GM18907 (cell line): ENCODE measurements around the gene ATP6V1F.

Source experiments
- ATAC-seq: cut with Tn5 transposase; IDR thresholded peaks from one replicate; pipeline ENCODE4 v1.9.1; 2021; ENCODE audit warnings: mild to moderate bottlenecking, moderate library complexity; ENCODE audit not compliant: unreplicated experiment

Gene ATP6V1F

DNA sequence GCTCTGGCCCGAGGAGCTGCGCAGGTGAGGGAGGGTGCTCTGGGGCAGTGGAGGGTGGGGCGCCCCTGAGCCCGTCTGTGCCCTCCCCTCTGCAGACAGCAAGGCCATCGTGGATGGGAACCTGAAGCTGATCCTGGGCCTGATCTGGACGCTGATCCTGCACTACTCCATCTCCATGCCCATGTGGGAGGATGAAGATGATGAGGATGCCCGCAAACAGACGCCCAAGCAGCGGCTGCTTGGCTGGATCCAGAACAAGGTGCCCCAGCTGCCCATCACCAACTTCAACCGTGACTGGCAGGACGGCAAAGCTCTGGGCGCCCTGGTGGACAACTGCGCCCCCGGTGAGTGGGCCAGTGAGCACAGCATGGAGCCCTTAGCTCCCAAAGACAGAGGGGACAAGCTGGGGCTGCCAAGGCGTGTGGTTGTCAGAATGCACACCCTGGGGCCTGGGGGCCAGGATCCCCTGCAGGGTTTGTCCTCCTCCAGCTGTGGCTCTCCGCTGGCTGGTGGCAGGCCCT lies 27.4 kb upstream of the ATP6V1F start:
- ATAC-seq = no peak

DNA sequence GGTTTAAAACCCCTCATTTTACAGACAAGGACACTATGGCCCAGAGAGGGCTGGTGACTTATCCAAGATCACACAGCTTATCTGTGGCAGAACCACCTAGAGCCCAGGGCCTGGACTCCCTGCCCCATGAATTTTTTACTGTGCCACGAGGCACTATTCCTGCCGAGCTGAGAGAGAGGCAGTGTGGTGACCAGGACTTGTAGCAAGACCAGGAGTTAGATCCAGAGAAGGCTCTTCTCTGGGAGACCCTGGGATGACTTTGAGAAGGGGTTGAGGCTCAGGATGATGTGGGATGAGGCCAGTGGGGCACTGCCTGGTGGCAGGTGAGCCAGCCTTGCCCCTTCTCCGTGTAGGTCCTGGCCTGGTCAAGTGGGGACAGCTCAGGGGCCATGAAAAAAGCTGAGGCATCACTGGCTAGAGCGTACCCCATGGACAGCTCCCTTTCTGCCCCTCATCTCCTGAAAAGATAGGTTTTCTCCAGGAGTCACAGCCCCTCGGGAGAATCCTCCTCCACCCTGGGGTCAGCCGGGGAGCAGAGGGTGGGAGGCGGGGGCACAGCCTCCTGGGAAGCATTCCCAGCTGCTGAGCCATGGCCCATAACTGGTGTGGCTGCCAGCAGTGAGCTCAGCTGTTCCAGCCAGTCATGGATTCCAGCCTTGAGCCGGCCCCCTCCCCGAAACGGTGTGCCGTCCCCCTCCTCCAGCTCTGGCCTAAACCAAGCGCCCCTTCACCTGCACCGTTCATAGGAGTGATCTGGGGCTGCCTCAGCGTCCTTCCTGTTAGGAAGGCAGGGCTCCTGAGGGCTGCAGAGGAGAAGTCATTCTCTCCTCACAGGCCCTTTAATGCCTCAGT lies 26.6 kb upstream of the ATP6V1F start:
- ATAC-seq = no peak

DNA sequence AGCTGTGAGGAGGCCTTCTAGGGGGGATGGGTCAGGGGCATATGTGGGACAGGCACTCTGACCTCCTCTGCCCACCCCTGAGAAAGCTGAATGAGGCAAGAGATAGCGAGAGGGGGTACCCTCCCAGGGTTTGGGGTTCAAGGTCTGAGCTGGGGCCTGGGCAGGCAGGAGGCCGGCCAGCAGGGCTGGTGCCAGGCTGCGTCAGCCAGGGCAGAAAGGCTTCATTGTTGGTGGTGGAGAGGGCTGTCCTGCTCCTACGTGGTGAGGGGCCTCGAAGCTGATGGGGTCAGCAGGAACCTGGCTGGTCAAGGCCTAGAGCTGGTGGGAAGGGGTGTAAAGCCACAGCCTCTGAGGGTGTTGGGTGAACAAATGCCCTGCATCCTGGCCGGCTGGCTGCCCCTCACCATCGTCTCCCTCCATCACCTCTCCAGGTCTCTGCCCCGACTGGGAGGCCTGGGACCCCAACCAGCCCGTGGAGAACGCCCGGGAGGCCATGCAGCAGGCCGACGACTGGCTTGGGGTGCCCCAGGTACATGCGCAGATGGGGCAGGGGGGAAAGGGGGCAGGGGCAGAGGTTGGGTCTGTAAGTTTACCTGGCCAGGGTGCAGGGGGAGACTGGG lies 25.8 kb upstream of the ATP6V1F start:
- no peak for ATAC-seq

DNA sequence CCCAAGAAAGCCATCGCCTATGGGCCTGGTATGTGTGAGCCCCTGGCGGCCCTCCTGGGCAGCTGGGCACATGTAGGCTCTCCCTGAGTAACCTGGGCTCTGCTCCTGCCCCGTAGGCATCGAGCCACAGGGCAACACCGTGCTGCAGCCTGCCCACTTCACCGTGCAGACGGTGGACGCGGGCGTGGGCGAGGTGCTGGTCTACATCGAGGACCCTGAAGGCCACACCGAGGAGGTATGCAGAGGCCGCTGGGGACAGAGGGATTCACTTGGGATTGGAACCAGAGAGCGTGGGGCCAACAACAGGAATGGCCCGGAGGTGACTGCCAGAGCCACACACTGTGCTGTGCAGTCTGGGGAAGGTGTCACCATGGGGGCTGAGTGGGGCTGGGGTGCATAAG lies 25.1 kb upstream of the ATP6V1F start:
- no peak for ATAC-seq

DNA sequence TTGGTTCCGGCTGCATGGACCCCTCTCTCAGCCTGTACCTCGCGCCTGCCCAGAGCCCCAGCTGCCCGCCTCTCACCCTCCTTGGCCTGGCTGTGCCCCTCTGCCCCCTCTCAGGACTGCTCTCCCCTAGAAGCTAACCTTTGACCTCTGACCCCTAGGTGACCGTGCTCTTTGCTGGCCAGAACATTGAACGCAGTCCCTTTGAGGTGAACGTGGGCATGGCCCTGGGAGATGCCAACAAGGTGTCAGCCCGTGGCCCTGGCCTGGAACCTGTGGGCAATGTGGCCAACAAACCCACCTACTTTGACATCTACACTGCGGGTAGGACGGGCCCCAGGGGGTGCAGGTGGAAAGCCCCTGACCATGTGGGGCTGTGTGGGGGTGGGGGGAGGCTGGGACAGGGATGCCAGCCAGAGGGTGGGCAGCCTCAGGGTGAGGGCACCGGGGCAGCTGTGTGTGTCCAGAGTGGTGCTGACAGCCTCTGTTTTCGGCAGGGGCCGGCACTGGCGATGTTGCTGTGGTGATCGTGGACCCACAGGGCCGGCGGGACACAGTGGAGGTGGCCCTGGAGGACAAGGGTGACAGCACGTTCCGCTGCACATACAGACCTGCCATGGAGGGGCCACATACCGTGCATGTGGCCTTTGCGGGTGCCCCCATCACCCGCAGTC lies 24.4 kb upstream of the ATP6V1F start:
- no peak for ATAC-seq

DNA sequence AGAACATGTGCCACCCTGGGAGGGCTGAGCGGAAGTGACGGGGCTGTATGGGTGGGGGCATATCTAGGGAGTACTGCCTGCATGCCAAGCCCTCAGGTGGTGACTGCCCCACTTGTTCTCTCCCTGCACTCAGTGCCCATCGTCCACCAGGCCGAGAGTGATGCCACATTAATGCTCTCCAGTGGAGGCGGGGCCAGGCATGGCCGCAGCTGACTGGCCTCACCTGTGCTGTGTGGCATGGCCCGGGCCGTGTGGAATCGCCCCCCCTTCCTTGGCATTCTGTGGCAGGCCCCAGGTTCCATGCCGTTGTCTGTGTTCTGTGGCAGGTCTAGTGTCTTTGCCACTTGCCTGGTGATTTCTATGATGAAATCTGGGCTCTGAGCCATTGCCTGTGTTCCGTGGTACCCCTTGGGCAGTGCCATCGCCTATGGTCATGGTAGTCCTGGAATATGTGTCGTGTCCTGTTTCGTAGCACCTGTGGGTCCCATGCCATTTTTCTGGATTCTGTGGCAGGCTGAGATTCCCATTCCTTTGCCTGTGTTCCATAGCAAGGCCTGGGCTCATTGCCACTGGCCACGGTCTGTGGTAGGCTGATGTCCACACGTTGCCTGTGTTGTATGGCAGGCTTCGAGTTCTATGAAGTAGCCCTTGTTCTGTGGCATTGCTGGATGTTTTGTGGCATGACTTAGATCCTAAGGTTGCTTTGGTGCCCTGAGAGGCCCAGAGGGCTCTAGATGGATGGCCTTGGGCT lies 23.5 kb upstream of the ATP6V1F start:
- ATAC-seq = no peak

DNA sequence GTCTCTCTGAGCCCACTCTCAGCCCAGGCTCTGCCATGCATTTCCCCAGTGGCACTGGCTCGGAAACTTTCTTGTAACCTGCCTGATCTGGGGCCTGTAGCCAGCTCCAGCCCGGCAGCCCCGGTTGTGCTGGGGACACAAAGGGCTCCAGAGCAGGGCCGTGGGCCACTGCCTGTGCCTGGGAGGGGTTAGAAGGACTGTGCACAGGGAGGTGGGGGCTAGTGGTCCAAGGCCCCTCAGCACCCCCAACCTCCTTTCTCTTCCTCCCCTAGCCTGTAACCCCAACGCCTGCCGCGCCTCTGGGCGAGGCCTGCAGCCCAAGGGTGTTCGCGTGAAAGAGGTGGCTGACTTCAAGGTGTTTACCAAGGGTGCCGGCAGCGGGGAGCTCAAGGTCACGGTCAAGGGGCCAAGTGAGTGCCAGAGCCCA lies 22.9 kb upstream of the ATP6V1F start:
- ATAC-seq = no peak

DNA sequence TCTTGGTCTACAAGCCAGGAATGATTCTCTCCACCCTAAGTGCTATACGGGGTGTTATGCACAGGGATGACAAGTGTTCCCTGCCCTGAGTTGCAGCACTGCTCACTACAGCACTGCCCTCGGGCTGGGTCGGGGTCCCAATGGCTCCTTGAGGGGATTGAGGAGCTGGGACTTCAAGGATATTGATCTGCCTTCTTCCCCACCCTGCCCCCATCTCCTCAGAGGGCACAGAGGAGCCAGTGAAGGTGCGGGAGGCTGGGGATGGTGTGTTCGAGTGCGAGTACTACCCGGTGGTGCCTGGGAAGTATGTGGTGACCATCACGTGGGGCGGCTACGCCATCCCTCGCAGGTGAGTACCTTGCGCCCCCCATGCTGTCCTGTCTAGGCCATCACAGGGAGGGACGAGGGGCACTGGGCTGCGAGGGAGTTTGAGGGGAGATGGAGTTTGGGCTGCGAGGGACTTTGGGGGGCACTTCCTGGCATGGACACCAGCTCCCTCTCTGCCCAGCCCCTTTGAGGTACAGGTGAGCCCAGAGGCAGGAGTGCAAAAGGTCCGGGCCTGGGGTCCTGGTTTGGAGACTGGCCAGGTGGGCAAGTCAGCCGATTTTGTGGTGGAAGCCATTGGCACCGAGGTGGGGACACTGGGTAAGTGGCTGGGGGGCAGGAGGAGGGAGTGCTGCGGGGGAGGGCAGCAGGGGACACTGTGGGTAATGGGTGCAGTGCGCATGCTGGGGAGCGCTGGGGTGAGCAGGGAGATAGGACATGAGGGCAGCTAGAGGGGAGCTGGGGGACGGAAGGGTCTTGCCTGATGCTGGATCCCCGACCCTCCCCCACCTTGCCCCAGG lies 22.1 kb upstream of the ATP6V1F start:
- ATAC-seq = no peak

DNA sequence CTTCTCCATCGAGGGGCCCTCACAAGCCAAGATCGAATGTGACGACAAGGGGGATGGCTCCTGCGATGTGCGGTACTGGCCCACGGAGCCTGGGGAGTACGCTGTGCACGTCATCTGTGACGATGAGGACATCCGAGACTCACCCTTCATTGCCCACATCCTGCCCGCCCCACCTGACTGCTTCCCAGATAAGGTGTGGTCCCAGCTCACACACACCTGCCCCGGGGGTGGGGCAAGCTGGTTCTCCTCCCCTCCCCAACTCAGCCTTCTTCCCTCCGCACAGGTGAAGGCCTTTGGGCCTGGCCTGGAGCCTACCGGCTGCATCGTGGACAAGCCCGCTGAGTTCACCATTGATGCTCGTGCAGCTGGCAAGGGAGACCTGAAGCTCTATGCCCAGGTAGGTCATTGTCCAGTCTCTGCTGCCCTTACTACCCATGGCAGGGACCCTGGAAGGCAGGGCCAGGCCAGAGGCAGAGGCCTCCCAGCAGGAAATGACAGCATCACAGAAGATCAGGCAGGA lies 21.4 kb upstream of the ATP6V1F start:
- ATAC-seq = no peak

DNA sequence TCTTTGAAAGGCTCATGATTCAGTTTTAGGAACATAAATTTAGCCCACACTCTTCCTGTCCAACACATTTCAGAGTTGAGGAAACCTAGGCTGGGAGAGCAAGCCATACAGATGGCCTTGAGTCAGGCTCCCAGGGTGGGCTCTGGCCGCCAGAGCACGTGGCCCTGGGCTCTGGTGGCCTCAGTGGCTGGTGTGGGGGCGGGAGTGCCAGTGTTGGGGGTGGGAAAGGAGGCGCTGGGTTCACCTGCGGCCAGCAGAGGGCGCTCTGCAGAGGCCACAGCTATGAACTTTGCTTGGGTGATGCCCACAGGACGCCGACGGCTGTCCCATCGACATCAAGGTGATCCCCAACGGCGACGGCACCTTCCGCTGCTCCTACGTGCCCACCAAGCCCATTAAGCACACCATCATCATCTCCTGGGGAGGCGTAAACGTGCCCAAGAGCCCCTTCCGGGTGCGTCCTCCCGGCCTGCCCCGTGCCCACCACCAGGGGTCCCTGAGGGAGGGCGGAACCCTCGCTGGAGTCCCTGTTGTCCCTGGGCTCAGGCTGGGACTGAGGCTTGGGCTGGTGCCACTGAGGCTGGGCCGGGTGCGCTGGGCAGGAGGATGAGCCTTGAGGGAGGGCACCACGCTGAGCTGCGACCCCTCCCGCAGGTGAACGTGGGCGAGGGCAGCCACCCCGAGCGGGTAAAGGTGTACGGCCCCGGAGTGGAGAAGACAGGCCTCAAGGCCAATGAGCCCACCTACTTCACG lies 20.6 kb upstream of the ATP6V1F start:
- no peak for ATAC-seq

DNA sequence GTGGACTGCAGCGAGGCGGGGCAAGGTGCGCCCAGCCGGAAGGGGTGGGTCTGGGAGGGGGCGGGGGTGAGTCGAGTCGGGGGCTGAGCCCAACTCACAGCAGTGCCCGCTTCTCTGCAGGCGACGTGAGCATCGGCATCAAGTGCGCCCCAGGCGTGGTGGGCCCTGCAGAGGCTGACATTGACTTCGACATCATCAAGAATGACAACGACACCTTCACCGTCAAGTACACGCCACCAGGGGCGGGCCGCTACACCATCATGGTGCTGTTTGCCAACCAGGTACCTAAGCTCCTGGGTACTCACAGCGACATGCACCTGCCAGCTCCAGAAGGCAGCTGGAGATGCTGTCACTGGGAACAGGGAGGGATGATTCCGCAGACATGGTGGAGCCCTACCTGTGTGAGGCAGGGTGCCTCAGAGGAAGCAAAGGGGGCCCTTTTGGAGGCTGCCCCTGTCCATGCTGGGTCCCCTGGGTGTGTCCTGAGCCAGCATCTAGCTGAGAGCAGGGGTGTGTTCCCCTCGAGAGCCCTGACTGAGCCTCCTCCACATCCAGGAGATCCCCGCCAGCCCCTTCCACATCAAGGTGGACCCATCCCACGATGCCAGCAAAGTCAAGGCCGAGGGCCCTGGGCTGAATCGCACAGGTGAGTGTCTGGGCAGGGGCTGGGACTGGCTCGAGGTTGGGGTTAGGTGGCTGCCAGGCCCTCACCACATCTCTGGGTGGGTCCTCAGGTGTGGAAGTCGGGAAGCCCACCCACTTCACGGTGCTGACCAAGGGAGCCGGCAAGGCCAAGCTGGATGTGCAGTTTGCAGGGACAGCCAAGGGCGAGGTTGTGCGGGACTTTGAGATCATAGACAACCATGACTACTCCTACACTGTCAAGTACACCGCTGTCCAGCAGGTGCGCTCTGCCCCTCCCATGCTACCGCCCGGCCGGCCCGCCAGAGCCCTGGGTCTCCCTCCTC lies 19.7 kb upstream of the ATP6V1F start:
- no peak for ATAC-seq

DNA sequence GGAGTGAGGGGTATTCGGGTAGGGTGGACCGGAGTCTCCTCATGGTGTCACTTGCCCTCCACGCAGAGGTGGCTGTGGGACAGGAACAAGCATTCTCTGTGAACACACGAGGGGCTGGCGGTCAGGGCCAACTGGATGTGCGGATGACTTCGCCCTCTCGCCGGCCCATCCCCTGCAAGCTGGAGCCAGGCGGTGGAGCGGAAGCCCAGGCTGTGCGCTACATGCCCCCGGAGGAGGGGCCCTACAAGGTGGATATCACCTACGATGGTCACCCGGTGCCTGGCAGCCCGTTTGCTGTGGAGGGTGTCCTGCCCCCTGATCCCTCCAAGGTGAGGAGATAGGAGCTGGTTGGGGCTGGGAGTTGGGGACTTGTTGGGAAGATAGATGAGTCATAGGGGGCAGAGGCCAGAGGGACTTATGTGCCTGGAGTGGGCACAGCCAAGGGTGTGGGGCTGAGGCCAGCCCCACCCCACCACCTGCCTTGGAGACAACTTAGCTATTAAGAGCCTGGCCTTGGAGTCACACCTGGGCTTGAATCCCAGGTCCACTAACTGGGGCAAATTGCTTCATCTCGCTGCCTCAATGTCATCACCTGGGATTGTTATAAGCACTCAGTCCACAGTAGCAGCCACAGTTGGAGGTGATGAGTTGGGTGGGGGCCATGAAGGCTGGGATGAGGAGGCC lies 18.6 kb upstream of the ATP6V1F start:
- ATAC-seq = no peak

DNA sequence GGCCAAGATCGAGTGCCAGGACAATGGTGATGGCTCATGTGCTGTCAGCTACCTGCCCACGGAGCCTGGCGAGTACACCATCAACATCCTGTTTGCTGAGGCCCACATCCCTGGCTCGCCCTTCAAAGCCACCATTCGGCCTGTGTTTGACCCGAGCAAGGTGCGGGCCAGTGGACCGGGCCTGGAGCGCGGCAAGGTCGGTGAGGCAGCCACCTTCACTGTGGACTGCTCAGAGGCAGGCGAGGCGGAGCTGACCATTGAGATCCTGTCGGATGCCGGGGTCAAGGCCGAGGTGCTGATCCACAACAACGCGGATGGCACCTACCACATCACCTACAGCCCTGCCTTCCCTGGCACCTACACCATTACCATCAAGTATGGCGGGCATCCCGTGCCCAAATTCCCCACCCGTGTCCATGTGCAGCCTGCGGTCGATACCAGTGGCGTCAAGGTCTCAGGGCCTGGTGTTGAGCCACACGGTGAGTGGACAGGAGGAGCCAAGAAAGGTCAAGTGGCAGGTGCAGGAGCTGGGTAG lies 17.8 kb upstream of the ATP6V1F start:
- ATAC-seq = no peak

DNA sequence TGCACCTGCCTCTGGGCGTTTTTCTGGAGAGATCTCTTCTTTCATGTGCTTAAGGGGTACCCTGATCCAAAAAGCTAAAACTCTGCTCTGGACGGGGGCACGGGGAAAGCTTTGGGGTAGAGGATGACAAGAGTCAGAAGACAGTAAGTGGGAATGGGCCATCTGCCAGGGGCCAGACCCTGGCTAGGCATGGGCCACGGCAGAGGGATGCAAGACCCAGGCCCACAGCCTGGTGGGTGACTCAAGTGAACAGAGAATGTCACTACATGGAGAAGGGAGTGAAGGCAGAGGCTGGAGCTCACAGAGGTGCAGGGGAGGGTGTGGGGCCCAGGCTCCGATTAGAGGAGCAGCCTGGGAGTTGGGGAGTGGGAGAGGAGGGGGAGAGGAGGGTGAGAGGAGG lies 17.2 kb upstream of the ATP6V1F start:
- ATAC-seq = no peak

DNA sequence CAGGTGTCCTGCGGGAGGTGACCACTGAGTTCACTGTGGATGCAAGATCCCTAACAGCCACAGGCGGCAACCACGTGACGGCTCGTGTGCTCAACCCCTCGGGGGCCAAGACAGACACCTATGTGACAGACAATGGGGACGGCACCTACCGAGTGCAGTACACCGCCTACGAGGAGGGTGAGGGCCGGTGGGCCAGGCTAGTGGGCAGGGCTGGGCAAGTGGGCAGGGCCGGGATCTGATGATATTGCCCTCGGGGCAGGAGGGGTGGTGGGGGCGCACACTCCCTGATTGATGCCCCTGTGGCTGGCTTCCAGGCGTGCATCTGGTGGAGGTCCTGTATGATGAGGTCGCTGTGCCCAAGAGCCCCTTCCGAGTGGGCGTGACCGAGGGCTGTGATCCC lies 16.7 kb upstream of the ATP6V1F start:
- no peak for ATAC-seq

DNA sequence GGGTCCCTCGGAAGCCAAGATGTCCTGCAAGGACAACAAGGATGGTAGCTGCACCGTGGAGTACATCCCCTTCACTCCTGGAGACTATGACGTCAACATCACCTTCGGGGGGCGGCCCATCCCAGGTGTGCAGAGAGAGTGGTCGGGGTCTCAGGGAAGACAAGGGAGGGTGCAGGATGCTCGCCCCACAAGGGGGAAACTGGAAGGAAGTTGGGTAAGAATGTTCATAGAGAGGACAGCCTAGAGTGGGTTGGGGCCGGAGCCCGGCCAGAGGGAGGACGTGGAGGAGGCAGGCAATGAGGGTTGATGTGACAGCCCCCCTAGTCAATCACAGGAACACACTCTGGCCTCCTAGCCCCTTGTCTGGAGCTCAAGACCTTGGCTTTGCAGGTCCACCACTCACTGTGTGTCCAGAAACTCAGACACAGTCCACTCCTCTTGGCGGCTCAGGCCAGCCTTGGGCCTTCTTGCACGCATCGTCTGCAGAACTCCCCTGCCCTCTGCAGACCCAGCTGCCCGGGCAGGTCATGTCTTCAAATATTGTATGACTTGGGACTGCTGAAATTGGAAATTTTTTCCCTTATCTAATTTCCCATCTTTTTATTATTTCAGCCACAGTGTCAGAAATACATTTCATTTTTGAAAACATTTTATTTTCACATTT lies 15.7 kb upstream of the ATP6V1F start:
- ATAC-seq = no peak
